Measurements from ENCODE around the gene PLCB1.

Gene PLCB1

GRCh38 chr20:8662433-8662954 is 530.4 kb downstream of the PLCB1 start:
- Histone ChIP-seq H3K9ac (no peak overlapping the region), H3K36me3 (0 out of 2 replicates have a peak, but pooled peaks cover 5% of the 10 kb centered on the region), H3K4me1 (no peaks in the 10 kb centered on the region), H3K27ac (no peak overlapping the region), H3K4me3 (no peak overlapping the region), H4K20me1 (no peaks in the 10 kb centered on the region), H3K4me2 (no peak overlapping the region), H3K9me3 (no peaks in the 10 kb centered on the region), H3K27me3 (no peaks in the 10 kb centered on the region)
- TF ChIP-seq Cebpa-rat (IDR thresholded peaks at IDR 0.05) = no peak

- Histone ChIP-seq H3K36me3 (0 out of 2 replicates have a peak, but pooled peaks cover 5% of the 10 kb centered on the region), H3K4me3 (no peak overlapping the region), H3K27me3 (no peaks in the 10 kb centered on the region), H3K4me2 (no peak overlapping the region), H3K9ac (no peak overlapping the region), H3K9me3 (no peaks in the 10 kb centered on the region), H3K27ac (no peak overlapping the region), H4K20me1 (no peaks in the 10 kb centered on the region), H3K4me1 (no peaks in the 10 kb centered on the region)
- no peak for TF ChIP-seq Cebpa-rat (IDR thresholded peaks at IDR 0.05)
Observed at GRCh38 chr20:8663424-8663823, 531.4 kb downstream of the PLCB1 start.

- H3K4me3 ChIP-seq = no peak overlapping the region
- H3K27me3 ChIP-seq = no peaks in the 10 kb centered on the region
- no peak for TF ChIP-seq Cebpa-rat (IDR thresholded peaks at IDR 0.05)
- H3K4me1 ChIP-seq = no peaks in the 10 kb centered on the region
- H3K4me2 ChIP-seq = no peak overlapping the region
- no peak overlapping the region for H3K9ac ChIP-seq
- no peaks in the 10 kb centered on the region for H3K9me3 ChIP-seq
- H4K20me1 ChIP-seq = no peaks in the 10 kb centered on the region
- no peak overlapping the region for H3K27ac ChIP-seq
- 0 out of 2 replicates have a peak, but pooled peaks cover 5% of the 10 kb centered on the region for H3K36me3 ChIP-seq
Observed at GRCh38 chr20:8664778-8665177, 532.7 kb downstream of the PLCB1 start.

GRCh38 chr20:8667306-8667705 is 535.2 kb downstream of the PLCB1 start:
- no peak overlapping the region for H3K9ac ChIP-seq
- no peaks in the 10 kb centered on the region for H3K27me3 ChIP-seq
- TF ChIP-seq Cebpa-rat (IDR thresholded peaks at IDR 0.05) = no peak
- H3K27ac ChIP-seq = no peak overlapping the region
- H3K9me3 ChIP-seq = no peaks in the 10 kb centered on the region
- no peak overlapping the region for H3K4me2 ChIP-seq
- H3K36me3 ChIP-seq = 0 out of 2 replicates have a peak, but pooled peaks cover 5% of the 10 kb centered on the region
- H3K4me1 ChIP-seq = no peaks in the 10 kb centered on the region
- no peak overlapping the region for H3K4me3 ChIP-seq
- H4K20me1 ChIP-seq = no peaks in the 10 kb centered on the region

- no peaks in the 10 kb centered on the region for H4K20me1 ChIP-seq
- H3K4me1 ChIP-seq = no peaks in the 10 kb centered on the region
- no peak overlapping the region for H3K27ac ChIP-seq
- H3K9me3 ChIP-seq = no peaks in the 10 kb centered on the region
- H3K36me3 ChIP-seq = 0 out of 2 replicates have a peak, but pooled peaks cover 5% of the 10 kb centered on the region
- no peak overlapping the region for H3K4me2 ChIP-seq
- no peak overlapping the region for H3K4me3 ChIP-seq
- no peak for TF ChIP-seq Cebpa-rat (IDR thresholded peaks at IDR 0.05)
- no peaks in the 10 kb centered on the region; the same call in 1 of the 2 replicates for H3K27me3 ChIP-seq
- no peak overlapping the region for H3K9ac ChIP-seq
Observed at GRCh38 chr20:8670207-8670892, 538.3 kb downstream of the PLCB1 start.

GRCh38 chr20:8670893-8671215 is 538.8 kb downstream of the PLCB1 start:
- H3K9ac ChIP-seq = no peak overlapping the region
- no peaks in the 10 kb centered on the region; the same call in 1 of the 2 replicates for H3K27me3 ChIP-seq

GRCh38 chr20:8671370-8671961 is 539.4 kb downstream of the PLCB1 start:
- no peaks in the 10 kb centered on the region for H3K4me1 ChIP-seq

More at GRCh38 chr20:8670893-8671215, 538.8 kb downstream of the PLCB1 start:
- H3K27ac ChIP-seq = no peak overlapping the region
- H4K20me1 ChIP-seq = no peaks in the 10 kb centered on the region
- H3K4me2 ChIP-seq = no peak overlapping the region
- H3K36me3 ChIP-seq = 0 out of 2 replicates have a peak, but pooled peaks cover 5% of the 10 kb centered on the region
- no peak overlapping the region for H3K4me3 ChIP-seq
- no peaks in the 10 kb centered on the region for H3K4me1 ChIP-seq
- no peak for TF ChIP-seq Cebpa-rat (IDR thresholded peaks at IDR 0.05)
- H3K9me3 ChIP-seq = no peaks in the 10 kb centered on the region

GRCh38 chr20:8673116-8673515 is 541.0 kb downstream of the PLCB1 start:
- Histone ChIP-seq H3K4me1 (peaks cover 3% of the 10 kb centered on the region), H4K20me1 (no peaks in the 10 kb centered on the region), H3K27me3 (no peaks in the 10 kb centered on the region; the same call in 1 of the 2 replicates), H3K9me3 (no peaks in the 10 kb centered on the region; the same call in 1 of the 2 replicates), H3K9ac (no peak overlapping the region), H3K4me3 (no peak overlapping the region), H3K36me3 (no peaks in the 10 kb centered on the region), H3K27ac (no peak overlapping the region), H3K4me2 (no peak overlapping the region)
- TF ChIP-seq Cebpa-rat (IDR thresholded peaks at IDR 0.05) = no peak

More at GRCh38 chr20:8671370-8671961, 539.4 kb downstream of the PLCB1 start:
- Histone ChIP-seq H3K27me3 (no peaks in the 10 kb centered on the region; the same call in 1 of the 2 replicates), H3K27ac (no peak overlapping the region), H4K20me1 (no peaks in the 10 kb centered on the region), H3K9ac (no peak overlapping the region), H3K4me2 (no peak overlapping the region), H3K4me3 (no peak overlapping the region), H3K36me3 (0 out of 2 replicates have a peak, but pooled peaks cover 4% of the 10 kb centered on the region), H3K9me3 (no peaks in the 10 kb centered on the region)
- TF ChIP-seq Cebpa-rat (IDR thresholded peaks at IDR 0.05) = no peak

- Histone ChIP-seq H3K9ac (no peak overlapping the region), H4K20me1 (no peaks in the 10 kb centered on the region), H3K27me3 (no peaks in the 10 kb centered on the region; the same call in 1 of the 2 replicates), H3K36me3 (no peaks in the 10 kb centered on the region), H3K27ac (no peak overlapping the region), H3K4me2 (no peak overlapping the region), H3K4me1 (peaks cover 16% of the 10 kb centered on the region), H3K4me3 (no peak overlapping the region), H3K9me3 (no peaks in the 10 kb centered on the region; the same call in 1 of the 2 replicates)
- TF ChIP-seq Cebpa-rat (IDR thresholded peaks at IDR 0.05) = no peak
Observed at GRCh38 chr20:8675896-8676295, 543.8 kb downstream of the PLCB1 start.
